Globus pallidus (tissue), 1 donor: Measurements from ENCODE around the gene PTGFRN.

ENCODE experiments used
- DNase-seq: peaks from one replicate; pipeline ENCODE4 v3.0.0-alpha.2; 2015; ENCODE audit warnings: low spot score

Gene PTGFRN

GRCh38 chr1:116944613-116945012 is 34.9 kb downstream of the PTGFRN start:
- no peak for DNase-seq

- DNase-seq: no peak
Measured at GRCh38 chr1:116945421-116945820, 35.7 kb downstream of the PTGFRN start.

- no peak for DNase-seq
Measured at GRCh38 chr1:116945996-116946395, 36.3 kb downstream of the PTGFRN start.

GRCh38 chr1:116947092-116947860 is 37.6 kb downstream of the PTGFRN start:
- DNase-seq: no peak

GRCh38 chr1:116948046-116948445 is 38.3 kb downstream of the PTGFRN start:
- DNase-seq: peak; percentile 14

GRCh38 chr1:116948642-116949041 is 38.9 kb downstream of the PTGFRN start:
- DNase-seq: no peak

GRCh38 chr1:116949213-116949985 is 39.7 kb downstream of the PTGFRN start:
- DNase-seq: peak; percentile 78

GRCh38 chr1:116950517-116951199 is 40.9 kb downstream of the PTGFRN start:
- peak; percentile 37 for DNase-seq

- DNase-seq: no peak
Measured at GRCh38 chr1:116951200-116951935, 41.7 kb downstream of the PTGFRN start.

- DNase-seq: no peak
Measured at GRCh38 chr1:116952738-116953275, 43.1 kb downstream of the PTGFRN start.

- no peak for DNase-seq
Measured at GRCh38 chr1:116954440-116954839, 44.7 kb downstream of the PTGFRN start.

- no peak for DNase-seq
Measured at GRCh38 chr1:116956378-116956777, 46.7 kb downstream of the PTGFRN start.

- no peak for DNase-seq
Measured at GRCh38 chr1:116957646-116958045, 47.9 kb downstream of the PTGFRN start.

- no peak for DNase-seq
Measured at GRCh38 chr1:116958110-116958509, 48.4 kb downstream of the PTGFRN start.

- DNase-seq: no peak
Measured at GRCh38 chr1:116958977-116959376, 49.3 kb downstream of the PTGFRN start.

- no peak for DNase-seq
Measured at GRCh38 chr1:116961606-116962005, 51.9 kb downstream of the PTGFRN start.

GRCh38 chr1:116962987-116963639 is 53.4 kb downstream of the PTGFRN start:
- DNase-seq: no peak

- no peak for DNase-seq
Measured at GRCh38 chr1:116966791-116967190, 57.1 kb downstream of the PTGFRN start.

GRCh38 chr1:116968724-116969123 is 59.0 kb downstream of the PTGFRN start:
- no peak for DNase-seq

- no peak for DNase-seq
Measured at GRCh38 chr1:116971258-116971860, 61.6 kb downstream of the PTGFRN start.
